Kidney glomerular epithelial cell (primary cell): Measurements from ENCODE around the gene GNG3.

Experiments
- DNase-seq: peaks from one replicate; lab custom pipeline; 2025; lab: John Stamatoyannopoulos, UW

Gene GNG3

GRCh38 chr11:62757846-62758788 lies 50.6 kb downstream of the GNG3 start:
- no peak for DNase-seq
